Measurements from ENCODE around the gene SNRNP40. TPM values are rescaled to one million over a fixed set of nuclear protein-coding genes. Genes with fewer than 3 reads are reported as not detected.
A peak's percentile ranks its signal among the peaks of the same experiment; 100 is the strongest.

SNRNP40 gene
- total and polyA plus RNA-seq, 2 experiments from 2014 or later = 90.0 to 135 TPM

- H3K27ac Mint-ChIP-seq = no peak overlapping the region
- Histone ChIP-seq H4K20me1 (replicated peaks; ENCODE audit: insufficient read depth) (peaks cover 6% of the 10 kb centered on the region), H3K9me2 (ENCODE audit: insufficient read depth) (no peaks in the 10 kb centered on the region), H3K4me2 (no peak overlapping the region), H3K36me3 (ENCODE audit: insufficient read depth) (no peaks in the 10 kb centered on the region), H3K4me1 (ENCODE audit: insufficient read depth) (peaks cover 8% of the 10 kb centered on the region; the same call in 1 of the 2 replicates), H3K27ac (ENCODE audit: low read depth) (no peak overlapping the region), H3F3A (replicated peaks; ENCODE audit: low read depth) (no peaks in the 10 kb centered on the region), H2AFZ (no peak overlapping the region), H3K79me2 (replicated peaks; ENCODE audit: insufficient read depth) (peaks cover 25% of the 10 kb centered on the region), H3K4me3 (no peak overlapping the region), H3K27me3 (ENCODE audit: insufficient read depth) (no peaks in the 10 kb centered on the region)
- H3K4me1 Mint-ChIP-seq = peaks cover 15% of the 10 kb centered on the region
- H3K4me3 Mint-ChIP-seq = no peak overlapping the region
- no peaks in the 10 kb centered on the region for H3K9me3 Mint-ChIP-seq
- TF ChIP-seq EZH2phosphoT487 (IDR thresholded peaks at IDR 0.05; ENCODE audit: unreplicated experiment) = no peak
- TF ChIP-seq CTCF (conservative IDR thresholded peaks at IDR 0.05; ENCODE audit: low read depth in 2 of 2) = no peak
- no peak for TF ChIP-seq ETS1 (IDR thresholded peaks at IDR 0.05)
- TF ChIP-seq STAT1 (IDR thresholded peaks at IDR 0.05; ENCODE audit: unreplicated experiment) = no peak
- TF ChIP-seq ZNF331 (CRISPR knock-in tag; IDR thresholded peaks at IDR 0.05; ENCODE audit: low read depth) = no peak
- TF ChIP-seq NANOG (IDR thresholded peaks at IDR 0.05; ENCODE audit: borderline replicate concordance) = no peak
- TF ChIP-seq EZH2 (IDR thresholded peaks at IDR 0.05; ENCODE audit: low read depth, unreplicated experiment) = no peak
- TF ChIP-seq CREB1 (CRISPR knock-in tag; IDR thresholded peaks at IDR 0.05; ENCODE audit: low read depth) = no peak
- TF ChIP-seq POLR2AphosphoS5 (IDR thresholded peaks at IDR 0.05; ENCODE audit: low read depth) = no peak
- TF ChIP-seq REST (IDR thresholded peaks at IDR 0.05; ENCODE audit: unreplicated experiment) = no peak
- no peak for TF ChIP-seq JUNB (IDR thresholded peaks at IDR 0.05; ENCODE audit: unreplicated experiment)
- no peak for TF ChIP-seq ZNF114 (CRISPR knock-in tag; IDR thresholded peaks at IDR 0.05)
- TF ChIP-seq ZNF462 (CRISPR knock-in tag; IDR thresholded peaks at IDR 0.05) = no peak
- peak; percentile 30 for DNase-seq (ENCODE audit: low spot score)
- ATAC-seq = peak; percentile 59
- H3K36me3 Mint-ChIP-seq (ENCODE audit: low read depth) = no peaks in the 10 kb centered on the region
- no peaks in the 10 kb centered on the region for H3K27me3 Mint-ChIP-seq (ENCODE audit: insufficient read depth, low read depth, poor library complexity)
These were observed 66.2 kb downstream of the SNRNP40 start for GRCh38 chr1:31230378-31230777.
